WERI-Rb-1 (cell line): ENCODE measurements around the gene DOP1B.

Experiments used
- DNase-seq: peaks from one replicate; pipeline ENCODE4 v3.0.0-alpha.2; 2020
- H3K27ac ChIP-seq: fragments of 250-450 bp; sonication (Bioruptor Pico); 2 replicates; pipeline ENCODE4 v1.5.1; 2020; ENCODE audit warnings: mild to moderate bottlenecking, moderate library complexity
- H3K27me3 ChIP-seq: fragments of 250-450 bp; sonication (Bioruptor Pico); 2 replicates; pipeline ENCODE4 v1.5.1; 2021; ENCODE audit warnings: mild to moderate bottlenecking, low read depth, moderate library complexity; ENCODE audit not compliant: insufficient read depth, severe bottlenecking
- H3K36me3 ChIP-seq: fragments of 250-450 bp; sonication (Bioruptor Pico); 2 replicates; pipeline ENCODE4 v1.5.1; 2020; ENCODE audit warnings: mild to moderate bottlenecking, moderate library complexity
- H3K4me3 ChIP-seq: 2 replicates; pipeline ENCODE4 v1.5.1; 2011; ENCODE audit warnings: low read depth, mild to moderate bottlenecking, control low read depth, low read length
- H3K9me3 ChIP-seq: fragments of 250-450 bp; sonication (Bioruptor Pico); 2 replicates; pipeline ENCODE4 v1.5.1; 2021; ENCODE audit warnings: mild to moderate bottlenecking, moderate library complexity; ENCODE audit not compliant: severe bottlenecking
- TF ChIP-seq, protein P1 (sequence below): IDR thresholded peaks from 2 replicates; pipeline ENCODE4 v1.5.1; 2011; ENCODE audit warnings: low read depth, mild to moderate bottlenecking, control low read depth, inconsistent platforms, low read length

DOP1B gene

DNA sequence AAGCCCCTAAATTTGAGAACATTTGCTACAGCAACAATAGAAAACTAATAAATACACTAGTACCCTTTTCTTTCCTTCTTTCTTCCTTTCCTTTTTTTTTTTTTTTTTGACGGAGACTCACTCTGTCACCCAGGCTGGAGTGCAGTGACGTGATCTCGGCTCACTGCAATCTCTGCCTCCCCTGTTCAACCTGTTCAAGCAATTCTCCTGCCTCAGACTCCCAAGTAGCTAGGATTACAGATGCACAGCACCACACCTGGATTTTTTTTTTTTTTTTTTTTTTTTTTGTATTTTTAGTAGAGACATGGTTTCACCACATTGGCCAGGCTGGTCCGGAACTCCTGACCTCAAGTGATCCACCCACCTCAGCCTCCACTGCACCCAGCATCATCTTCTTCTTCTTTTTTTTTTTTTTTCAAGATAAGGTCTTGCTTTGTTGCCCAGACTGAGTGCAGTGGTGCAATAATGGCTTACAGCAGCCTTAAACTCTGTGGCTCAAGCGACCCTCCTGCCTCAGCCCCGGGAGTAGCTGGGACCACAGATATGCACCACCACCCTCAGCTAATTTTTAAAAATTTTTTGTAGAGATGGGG, 41.4 kb upstream of the DOP1B start:
- TF ChIP-seq, protein P1, sequence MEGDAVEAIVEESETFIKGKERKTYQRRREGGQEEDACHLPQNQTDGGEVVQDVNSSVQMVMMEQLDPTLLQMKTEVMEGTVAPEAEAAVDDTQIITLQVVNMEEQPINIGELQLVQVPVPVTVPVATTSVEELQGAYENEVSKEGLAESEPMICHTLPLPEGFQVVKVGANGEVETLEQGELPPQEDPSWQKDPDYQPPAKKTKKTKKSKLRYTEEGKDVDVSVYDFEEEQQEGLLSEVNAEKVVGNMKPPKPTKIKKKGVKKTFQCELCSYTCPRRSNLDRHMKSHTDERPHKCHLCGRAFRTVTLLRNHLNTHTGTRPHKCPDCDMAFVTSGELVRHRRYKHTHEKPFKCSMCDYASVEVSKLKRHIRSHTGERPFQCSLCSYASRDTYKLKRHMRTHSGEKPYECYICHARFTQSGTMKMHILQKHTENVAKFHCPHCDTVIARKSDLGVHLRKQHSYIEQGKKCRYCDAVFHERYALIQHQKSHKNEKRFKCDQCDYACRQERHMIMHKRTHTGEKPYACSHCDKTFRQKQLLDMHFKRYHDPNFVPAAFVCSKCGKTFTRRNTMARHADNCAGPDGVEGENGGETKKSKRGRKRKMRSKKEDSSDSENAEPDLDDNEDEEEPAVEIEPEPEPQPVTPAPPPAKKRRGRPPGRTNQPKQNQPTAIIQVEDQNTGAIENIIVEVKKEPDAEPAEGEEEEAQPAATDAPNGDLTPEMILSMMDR: no peak
- H3K27ac ChIP-seq: no peak overlapping the region
- DNase-seq: no peak
- no peaks in the 10 kb centered on the region for H3K36me3 ChIP-seq
- H3K4me3 ChIP-seq: no peak overlapping the region
- H3K9me3 ChIP-seq: peaks cover 12% of the 10 kb centered on the region
- H3K27me3 ChIP-seq: no peaks in the 10 kb centered on the region

DNA sequence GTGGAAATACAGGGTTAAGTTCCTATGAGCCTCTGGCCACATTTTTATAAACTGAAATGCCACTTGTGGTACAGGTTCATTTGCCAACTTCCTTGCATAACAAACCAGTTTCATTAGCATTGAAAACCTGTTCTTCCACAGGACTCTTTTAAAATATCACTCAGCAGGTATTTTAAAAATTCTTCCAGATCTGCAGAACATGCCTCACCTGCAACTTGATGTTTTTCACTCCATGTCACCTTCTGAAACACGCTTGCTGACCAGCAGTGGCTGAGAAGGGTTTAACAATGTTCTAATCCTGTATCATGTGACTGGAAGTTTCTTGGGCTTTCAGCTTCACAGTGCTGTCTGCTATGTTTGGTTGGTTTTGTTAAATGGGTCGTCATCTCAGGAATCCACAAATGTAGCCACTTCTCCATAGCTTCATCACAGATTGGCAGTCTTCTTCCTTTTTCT, 39.3 kb upstream of the DOP1B start:
- DNase-seq: no peak
- Histone ChIP-seq H3K27ac (no peak overlapping the region), H3K36me3 (no peaks in the 10 kb centered on the region), H3K4me3 (no peak overlapping the region), H3K9me3 (peaks cover 10% of the 10 kb centered on the region), H3K27me3 (no peaks in the 10 kb centered on the region)
- TF ChIP-seq, protein P1: no peak

DNA sequence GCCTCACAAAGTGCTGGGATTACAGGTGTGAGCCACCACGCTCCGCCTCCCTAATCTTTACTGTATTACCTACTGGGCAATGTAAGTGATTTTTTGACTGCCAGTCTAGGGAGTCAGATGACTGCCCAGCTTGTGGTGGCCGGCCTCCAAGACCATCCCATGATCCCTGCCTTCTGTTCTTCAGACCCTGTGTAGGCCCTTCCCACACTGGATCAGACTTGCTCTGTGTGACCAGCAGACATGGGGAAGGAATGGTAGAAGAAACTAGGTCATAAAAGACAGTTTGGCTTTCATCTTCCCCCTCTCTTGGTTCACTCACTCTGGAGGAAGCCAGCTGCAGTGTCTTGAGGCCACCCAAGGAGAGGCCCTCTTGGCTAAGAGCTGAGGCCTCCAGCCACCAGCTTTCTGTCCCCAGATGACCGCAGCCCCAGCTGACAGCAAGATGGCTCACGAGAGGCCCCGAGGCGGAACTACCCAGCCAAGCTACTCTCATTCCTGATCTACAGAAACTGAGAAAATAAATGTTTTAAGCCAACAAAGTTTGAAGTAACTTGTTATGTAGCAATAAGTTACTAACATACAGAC, 36.2 kb upstream of the DOP1B start:
- Histone ChIP-seq H3K27ac (no peak overlapping the region), H3K9me3 (peaks cover 10% of the 10 kb centered on the region), H3K27me3 (no peaks in the 10 kb centered on the region), H3K4me3 (no peak overlapping the region), H3K36me3 (no peaks in the 10 kb centered on the region)
- TF ChIP-seq, protein P1: no peak
- peak; percentile 42 for DNase-seq

DNA sequence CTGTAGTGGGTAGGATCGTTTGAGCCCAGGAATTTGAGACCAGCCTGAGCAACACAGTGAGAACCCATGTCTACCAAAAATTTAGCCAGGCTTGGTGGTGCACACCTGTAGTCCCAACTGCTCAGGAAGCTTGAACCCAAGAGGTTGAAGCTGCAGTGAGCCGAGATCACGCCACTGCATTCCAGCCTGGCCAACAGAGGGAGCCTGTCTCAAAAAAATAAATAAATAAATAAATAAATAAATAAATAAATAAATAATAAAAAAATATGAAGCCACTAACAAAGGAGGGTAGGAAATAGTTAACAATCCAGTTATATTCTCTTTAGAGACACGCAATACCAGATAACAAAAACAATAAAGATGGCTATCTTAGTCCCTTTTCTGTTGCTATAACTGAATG, 33.6 kb upstream of the DOP1B start:
- DNase-seq: peak; percentile 29
- Histone ChIP-seq H3K9me3 (peaks cover 2% of the 10 kb centered on the region), H3K27me3 (no peaks in the 10 kb centered on the region)

DNA sequence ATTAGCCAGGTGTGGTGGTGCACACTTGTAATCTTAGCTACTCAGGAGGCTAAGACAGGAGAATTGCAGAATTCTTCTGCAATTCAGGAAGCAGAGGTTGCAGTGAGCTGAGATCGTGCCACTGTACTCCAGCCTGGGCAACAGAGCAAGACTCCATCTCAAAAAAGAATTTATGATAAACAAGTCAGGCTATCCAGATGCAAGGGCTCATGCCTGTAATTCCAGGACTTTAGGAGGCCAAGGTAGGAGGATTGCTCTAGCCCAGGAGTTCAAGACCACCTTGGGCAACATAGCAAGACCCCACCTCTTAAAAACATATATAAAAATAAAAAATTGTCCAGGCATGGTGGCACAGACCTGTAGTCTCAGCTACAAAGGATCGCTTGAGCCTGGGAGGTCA, 32.2 kb upstream of the DOP1B start:
- TF ChIP-seq, protein P1: no peak
- no peaks in the 10 kb centered on the region for H3K27me3 ChIP-seq
- no peaks in the 10 kb centered on the region for H3K36me3 ChIP-seq
- H3K4me3 ChIP-seq: no peak overlapping the region
- H3K9me3 ChIP-seq: peaks cover 2% of the 10 kb centered on the region
- no peak for DNase-seq
- H3K27ac ChIP-seq: no peak overlapping the region

More for the DNA sequence above, 33.6 kb upstream of the DOP1B start:
- TF ChIP-seq, protein P1: peak; percentile 40; the same call in 1 of the 2 replicates
- Histone ChIP-seq H3K4me3 (no peak overlapping the region), H3K36me3 (no peaks in the 10 kb centered on the region), H3K27ac (no peak overlapping the region)
